ENCODE measurements around the gene GP1BA.

Gene GP1BA

DNA sequence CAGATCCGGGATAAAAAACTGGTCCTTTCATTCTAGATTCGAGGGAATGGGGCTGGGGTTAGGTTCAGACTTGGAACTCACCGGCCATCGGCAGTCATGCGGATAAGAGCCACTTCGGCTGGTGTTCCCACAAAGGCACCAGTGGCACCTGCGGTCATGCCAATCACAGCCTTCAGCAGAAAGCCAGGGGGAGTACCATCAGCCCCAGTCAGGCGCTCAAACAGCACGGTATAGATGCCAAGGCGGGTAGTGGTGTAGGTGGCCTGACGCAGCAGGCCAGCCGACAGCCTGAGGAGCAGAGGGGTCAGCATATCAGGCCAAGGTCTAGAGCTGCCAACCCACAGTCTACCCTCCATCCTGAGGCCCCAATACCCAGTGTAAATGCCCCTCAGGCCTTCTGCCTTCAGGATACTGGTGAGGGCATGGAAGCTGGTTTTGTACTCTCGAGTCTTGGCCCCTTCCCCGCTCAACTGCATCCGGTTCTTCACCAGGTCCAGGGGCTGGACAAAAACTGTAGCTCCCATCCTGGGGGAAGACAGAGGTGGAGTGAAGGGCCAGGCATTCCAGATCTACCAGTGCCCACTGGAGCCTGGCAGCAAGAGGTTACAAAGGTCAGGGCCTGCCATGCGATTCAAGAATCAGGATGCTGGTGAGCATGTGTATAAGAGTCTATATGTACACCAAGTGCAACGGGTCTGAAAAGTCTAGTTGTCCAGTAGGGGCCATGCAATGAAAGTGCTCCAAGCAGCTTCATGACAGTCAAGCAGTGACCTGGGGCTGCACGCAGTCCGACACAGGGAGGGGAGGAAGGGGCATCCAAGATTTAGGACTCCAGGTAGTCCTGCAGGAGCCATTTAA, 6.8 kb downstream of the GP1BA start:
- DNase-seq = no peak
- ATAC-seq = no peak

GRCh38 chr17:4939546-4939795, 7.4 kb downstream of the GP1BA start:
- ATAC-seq (no peak), DNase-seq (no peak)

- peak; percentile 86 for ATAC-seq
Measured at GRCh38 chr17:4939796-4940554, 7.9 kb downstream of the GP1BA start, which contains the start of the genes RNF167 and SLC25A11. Gene RNF167 (plus strand): TSS chr17:4940268. CDS start chr17:4940910, 642 bp downstream. Gene SLC25A11 (minus strand): TSS chr17:4940046. CDS start chr17:4939910, 136 bp downstream.

GRCh38 chr17:4940555-4941318, 8.7 kb downstream of the GP1BA start:
- peak; percentile 2 for ATAC-seq

More at GRCh38 chr17:4939796-4940554, 7.9 kb downstream of the GP1BA start, which contains the start of the genes RNF167 and SLC25A11:
- DNase-seq = peak; percentile 94

DNA sequence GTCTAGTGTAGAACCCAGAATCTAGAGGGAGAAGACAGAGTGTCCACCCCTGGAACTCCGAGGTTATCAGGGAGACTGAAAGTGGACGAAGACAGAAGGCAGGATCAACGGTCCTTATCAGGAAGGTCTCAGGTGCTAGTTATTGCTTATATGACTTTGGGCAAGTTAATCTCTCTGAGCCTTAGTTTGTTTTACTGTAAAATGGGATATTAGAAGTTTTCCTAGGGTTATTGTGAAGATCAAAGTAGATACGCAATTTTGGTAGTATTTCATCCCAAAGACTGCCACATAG, 9.2 kb downstream of the GP1BA start:
- no peak for ATAC-seq

More at GRCh38 chr17:4940555-4941318, 8.7 kb downstream of the GP1BA start:
- peak; percentile 68 for DNase-seq

DNA sequence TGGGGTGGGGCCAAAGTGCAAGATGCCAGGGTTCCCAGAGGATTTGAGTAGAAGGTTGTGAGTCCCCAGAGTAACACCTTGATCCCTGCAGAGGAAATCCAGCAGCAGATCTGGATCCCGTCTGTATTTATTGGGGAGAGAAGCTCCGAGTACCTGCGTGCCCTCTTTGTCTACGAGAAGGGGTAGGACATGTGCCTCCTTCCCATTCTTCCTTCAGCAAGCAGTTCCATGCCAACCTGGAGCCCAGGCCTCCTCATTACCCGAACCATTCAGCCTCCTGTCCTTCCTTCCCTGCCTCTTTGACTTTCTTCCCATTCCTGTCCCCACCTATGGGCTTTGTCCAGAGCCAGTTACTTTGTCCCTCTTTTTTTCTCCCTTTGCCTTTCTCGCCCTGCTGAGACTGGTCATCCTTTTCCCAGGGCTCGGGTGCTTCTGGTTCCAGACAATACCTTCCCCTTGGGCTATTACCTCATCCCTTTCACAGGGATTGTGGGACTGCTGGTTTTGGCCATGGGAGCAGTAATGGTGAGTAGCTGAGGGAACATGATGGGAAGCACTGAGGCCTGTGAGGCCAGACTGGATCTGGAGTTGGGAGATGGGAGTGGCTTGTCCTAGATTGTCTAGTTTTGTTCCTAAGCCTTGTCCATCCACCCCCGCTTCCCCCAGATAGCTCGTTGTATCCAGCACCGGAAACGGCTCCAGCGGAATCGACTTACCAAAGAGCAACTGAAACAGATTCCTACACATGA, 10.9 kb downstream of the GP1BA start:
- DNase-seq (no peak), ATAC-seq (no peak)

More for the DNA sequence above, 9.2 kb downstream of the GP1BA start:
- DNase-seq = no peak

- DNase-seq = peak; percentile 61
- ATAC-seq = peak; percentile 8
Measured at GRCh38 chr17:4944163-4944553, 12.1 kb downstream of the GP1BA start.

GRCh38 chr17:4944554-4945175, 12.6 kb downstream of the GP1BA start:
- DNase-seq (peak; percentile 51), ATAC-seq (no peak)

DNA sequence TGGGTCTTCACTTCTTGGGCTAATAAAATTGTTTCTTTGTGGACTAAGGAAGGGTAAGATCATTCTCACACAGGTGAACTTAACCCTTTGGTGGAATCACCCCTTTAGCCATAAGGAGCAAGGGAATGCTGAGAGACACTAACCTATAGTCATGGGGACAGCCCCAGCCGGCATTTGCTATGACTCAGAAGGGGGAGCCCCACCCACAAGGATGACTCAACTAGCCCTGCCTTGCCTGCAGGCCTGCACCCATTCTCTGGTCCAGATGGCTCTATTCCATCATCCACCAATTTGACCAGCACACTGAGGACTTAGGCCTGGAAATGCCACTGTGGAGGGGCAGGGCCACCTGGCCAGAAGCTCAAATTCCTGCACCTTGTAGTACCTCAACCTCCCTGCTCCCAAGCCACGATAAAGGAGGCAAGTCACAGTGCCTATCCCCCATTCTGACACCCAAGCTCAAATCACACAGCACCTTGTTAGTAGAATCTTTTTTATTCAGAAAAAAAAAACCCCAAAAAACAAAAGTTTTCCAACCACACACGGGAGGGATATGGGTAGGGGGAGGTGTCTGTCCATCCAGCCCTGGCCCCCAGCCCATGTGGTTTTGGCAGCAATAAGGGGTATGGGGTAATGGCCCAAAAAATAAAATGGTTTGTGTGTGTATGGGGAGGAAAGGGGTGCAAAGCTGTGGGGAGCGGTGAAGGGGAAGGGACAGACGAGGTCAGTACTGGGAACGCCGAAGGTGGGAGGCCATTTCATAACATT, 13.3 kb downstream of the GP1BA start:
- peak; percentile 49 for ATAC-seq
- peak; percentile 90 for DNase-seq

DNA sequence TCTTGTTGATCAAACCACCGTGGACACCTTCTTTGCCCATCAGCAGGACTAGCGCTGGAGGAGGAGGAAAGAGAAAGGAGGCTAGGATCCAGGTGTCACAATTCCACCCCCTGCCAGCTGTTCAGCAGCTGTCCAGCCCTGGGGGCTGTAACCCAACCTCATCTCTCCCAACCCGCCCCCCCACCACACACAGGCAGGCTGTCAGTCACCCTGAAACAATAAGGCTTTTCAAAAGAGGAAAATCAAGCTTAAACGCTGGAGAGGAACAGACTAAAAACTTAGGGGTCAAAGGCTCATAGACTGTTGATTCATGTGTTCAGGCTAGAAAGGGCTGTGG, 13.8 kb downstream of the GP1BA start:
- DNase-seq = no peak
- no peak for ATAC-seq

- DNase-seq = no peak
- ATAC-seq = no peak
Measured at GRCh38 chr17:4946312-4946976, 14.4 kb downstream of the GP1BA start.

DNA sequence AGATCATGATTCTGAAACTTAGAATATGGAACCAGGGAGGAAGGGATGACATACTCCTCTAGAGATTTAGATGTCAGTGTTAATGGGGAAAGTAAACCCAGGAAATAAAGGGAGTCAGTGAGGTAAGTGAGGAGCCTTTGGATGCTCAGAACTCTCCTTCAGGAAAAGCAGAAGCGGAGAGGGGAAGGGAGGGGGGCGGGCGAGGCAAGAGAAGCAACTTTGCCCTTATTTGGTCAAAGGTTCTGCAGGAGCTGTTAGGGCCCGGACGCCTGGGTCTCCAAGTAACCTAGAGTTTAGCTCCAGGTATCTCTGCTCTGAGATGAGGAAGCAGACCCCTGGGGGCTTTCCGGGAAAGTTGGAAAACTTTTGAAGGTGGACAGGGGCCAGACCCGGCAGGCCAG, 14.9 kb downstream of the GP1BA start:
- DNase-seq = no peak
- ATAC-seq = no peak

DNA sequence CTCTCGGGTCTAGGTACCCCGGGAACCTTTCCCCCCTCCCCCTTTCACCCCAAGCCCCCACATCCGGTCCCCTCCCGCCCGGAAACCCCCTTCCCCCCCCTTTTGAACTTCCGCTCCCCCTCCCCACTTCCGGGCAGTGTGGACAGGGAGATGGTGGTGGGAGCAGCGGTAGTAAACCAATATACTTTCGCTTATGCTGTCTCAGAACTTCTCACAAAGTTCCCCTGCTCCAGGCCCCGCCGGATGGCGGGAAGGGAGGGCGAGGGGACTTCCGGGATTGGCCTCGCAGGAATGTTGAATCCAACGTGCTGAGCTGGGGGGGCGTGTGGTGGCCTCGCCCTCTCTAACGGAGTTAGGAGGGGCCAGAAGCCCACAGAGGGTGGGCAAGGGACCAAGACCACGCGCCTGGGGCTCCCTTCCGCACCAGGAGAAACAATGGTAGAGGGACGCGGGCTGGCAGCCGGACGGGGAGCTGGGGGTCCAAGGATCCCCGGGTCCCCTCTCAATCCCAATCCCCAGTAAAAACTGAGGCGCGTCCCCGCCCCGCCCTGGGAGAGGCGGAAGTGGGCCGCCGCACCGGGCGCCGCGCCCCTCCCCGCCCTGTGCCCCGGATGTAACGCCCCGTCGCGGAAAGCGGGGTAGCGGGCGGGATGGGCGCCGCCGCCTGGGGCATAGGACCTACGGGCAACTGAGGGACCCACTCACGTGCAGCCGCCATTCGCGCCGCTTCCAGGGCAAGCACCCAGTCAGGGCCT, 15.5 kb downstream of the GP1BA start:
- DNase-seq (peak; percentile 79), ATAC-seq (peak; percentile 10)

DNA sequence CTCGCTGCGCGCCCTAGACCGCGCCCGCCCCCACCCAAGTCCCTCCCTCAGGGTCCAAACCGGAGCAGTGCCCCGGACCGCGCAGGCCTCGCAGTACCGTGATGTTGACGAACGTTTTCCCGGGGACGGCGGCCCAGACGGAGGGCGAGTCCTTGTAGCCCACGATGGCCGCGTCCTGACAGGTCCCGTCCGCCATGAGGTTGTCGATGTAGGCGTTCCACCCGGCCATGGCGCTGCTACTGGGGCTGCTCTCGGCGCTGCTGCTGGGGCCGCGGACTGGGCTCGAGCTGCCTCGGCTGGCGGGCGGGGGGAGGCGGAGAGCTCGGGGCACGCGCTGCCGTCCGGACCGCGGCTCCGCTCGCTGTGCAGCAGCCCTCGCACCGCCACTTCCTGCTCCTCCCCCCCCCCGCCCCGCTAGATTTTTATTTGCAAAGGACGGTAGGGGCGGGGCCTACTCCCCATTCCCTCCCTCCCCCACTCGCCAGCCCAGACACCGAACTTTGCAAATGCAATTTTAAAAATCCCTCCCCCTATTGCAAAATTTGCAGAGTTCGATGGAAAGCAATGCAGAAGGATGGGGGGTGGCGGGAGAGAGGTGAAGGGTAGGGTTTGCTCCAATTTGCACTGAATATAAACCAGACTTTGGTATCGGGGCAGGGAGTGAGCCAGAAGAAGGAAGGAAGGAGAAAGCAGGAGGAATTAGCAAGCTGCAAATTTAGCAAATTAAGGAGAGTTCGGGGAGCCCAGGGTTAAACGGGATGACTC, 16.3 kb downstream of the GP1BA start, which contains the start of gene PFN1:
PFN1 (minus strand) TSS at position 365 of the 765 bp plus-strand sequence; CDS start at position 229, 136 bp downstream.
- peak; percentile 19 for ATAC-seq
- peak; percentile 94 for DNase-seq

DNA sequence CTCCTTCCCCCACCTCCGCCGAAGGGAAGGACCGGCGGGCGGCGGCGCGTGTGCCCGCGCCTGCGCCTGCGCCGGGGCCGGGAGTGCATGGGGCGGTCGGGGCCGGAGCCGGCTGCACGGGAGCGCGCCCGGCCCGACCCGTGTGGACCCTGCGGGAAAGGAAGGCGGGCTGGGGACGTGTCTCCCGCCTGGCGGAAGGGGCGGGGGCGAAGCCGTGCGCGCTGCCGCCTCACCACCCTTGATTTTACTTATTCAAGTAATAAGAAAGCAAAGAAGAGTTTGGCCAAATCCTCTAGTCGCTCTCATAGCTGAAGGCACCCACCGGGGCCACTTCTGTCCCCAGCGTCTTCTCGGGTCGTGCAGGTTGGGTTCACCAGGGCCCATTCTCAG, 16.8 kb downstream of the GP1BA start:
- ATAC-seq (peak; percentile 55), DNase-seq (peak; percentile 85)

GRCh38 chr17:4949321-4950074, 17.4 kb downstream of the GP1BA start:
- ATAC-seq (peak; percentile 21), DNase-seq (peak; percentile 83)

GRCh38 chr17:4950075-4950745, 18.1 kb downstream of the GP1BA start:
- ATAC-seq (peak; percentile 12), DNase-seq (peak; percentile 54)
